Measurements from ENCODE around the gene ARHGAP18. TPM values are rescaled to one million over a fixed set of nuclear protein-coding genes. Genes with fewer than 3 reads are reported as not detected.

ARHGAP18 gene
- total RNA-seq, 1 donor from 2014 or later = 38.6 TPM

GRCh38 chr6:129617986-129618385 is 92.0 kb downstream of the ARHGAP18 start:
- H3K4me1 ChIP-seq (ENCODE audit: insufficient read depth, low read length) = peaks cover 6% of the 10 kb centered on the region
- no peaks in the 10 kb centered on the region for H3K9me3 Mint-ChIP-seq (ENCODE audit: unreplicated experiment)
- no peak overlapping the region for H3K4me3 Mint-ChIP-seq (ENCODE audit: unreplicated experiment)
- peak; percentile 38 for DNase-seq (ENCODE audit: low read depth)
- no peaks in the 10 kb centered on the region for H3K79me2 ChIP-seq (ENCODE audit: insufficient read depth, low read length)
- H3K4me1 Mint-ChIP-seq (ENCODE audit: low read depth, unreplicated experiment) = no peaks in the 10 kb centered on the region
- no peaks in the 10 kb centered on the region for H3K27me3 ChIP-seq (ENCODE audit: insufficient read depth, low read length)
- H3K9me3 ChIP-seq (ENCODE audit: insufficient read depth, low read depth, low read length) = no peaks in the 10 kb centered on the region
- H3K27ac Mint-ChIP-seq (ENCODE audit: unreplicated experiment) = no peak overlapping the region
- TF ChIP-seq, protein P1, sequence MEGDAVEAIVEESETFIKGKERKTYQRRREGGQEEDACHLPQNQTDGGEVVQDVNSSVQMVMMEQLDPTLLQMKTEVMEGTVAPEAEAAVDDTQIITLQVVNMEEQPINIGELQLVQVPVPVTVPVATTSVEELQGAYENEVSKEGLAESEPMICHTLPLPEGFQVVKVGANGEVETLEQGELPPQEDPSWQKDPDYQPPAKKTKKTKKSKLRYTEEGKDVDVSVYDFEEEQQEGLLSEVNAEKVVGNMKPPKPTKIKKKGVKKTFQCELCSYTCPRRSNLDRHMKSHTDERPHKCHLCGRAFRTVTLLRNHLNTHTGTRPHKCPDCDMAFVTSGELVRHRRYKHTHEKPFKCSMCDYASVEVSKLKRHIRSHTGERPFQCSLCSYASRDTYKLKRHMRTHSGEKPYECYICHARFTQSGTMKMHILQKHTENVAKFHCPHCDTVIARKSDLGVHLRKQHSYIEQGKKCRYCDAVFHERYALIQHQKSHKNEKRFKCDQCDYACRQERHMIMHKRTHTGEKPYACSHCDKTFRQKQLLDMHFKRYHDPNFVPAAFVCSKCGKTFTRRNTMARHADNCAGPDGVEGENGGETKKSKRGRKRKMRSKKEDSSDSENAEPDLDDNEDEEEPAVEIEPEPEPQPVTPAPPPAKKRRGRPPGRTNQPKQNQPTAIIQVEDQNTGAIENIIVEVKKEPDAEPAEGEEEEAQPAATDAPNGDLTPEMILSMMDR (IDR thresholded peaks at IDR 0.05; ENCODE audit: insufficient read depth, low read depth, low read length) = no peak
- no peak for TF ChIP-seq EZH2 (IDR thresholded peaks at IDR 0.05; ENCODE audit: insufficient read depth, low read length)
- peaks cover 13% of the 10 kb centered on the region for H3K36me3 Mint-ChIP-seq (ENCODE audit: low read depth, unreplicated experiment)
- H4K20me1 ChIP-seq (ENCODE audit: insufficient read depth, low read length) = no peaks in the 10 kb centered on the region
- peaks cover 14% of the 10 kb centered on the region for H3K36me3 ChIP-seq (ENCODE audit: insufficient read depth, low read length)
- no peak overlapping the region for H3K4me2 ChIP-seq (ENCODE audit: low read length)
- no peak for FAIRE-seq
- H3K27ac ChIP-seq (ENCODE audit: low read depth, low read length) = no peak overlapping the region
- H3K27me3 Mint-ChIP-seq (ENCODE audit: low read depth, unreplicated experiment) = no peaks in the 10 kb centered on the region
- no peak overlapping the region for H3K4me3 ChIP-seq (ENCODE audit: insufficient read depth, low read depth, low read length)
- no peak overlapping the region for H3K9ac ChIP-seq (ENCODE audit: low read length)
- H2AFZ ChIP-seq (ENCODE audit: low read depth, low read length) = no peak overlapping the region

- Histone ChIP-seq H3K36me3 (ENCODE audit: insufficient read depth, low read length) (peaks cover 6% of the 10 kb centered on the region), H3K4me1 (ENCODE audit: insufficient read depth, low read length) (peaks cover 6% of the 10 kb centered on the region), H3K4me3 (ENCODE audit: insufficient read depth, low read depth, low read length) (no peak overlapping the region), H3K9me3 (ENCODE audit: insufficient read depth, low read depth, low read length) (no peaks in the 10 kb centered on the region), H3K4me2 (ENCODE audit: low read length) (no peak overlapping the region), H3K27me3 (ENCODE audit: insufficient read depth, low read length) (no peaks in the 10 kb centered on the region), H3K9ac (ENCODE audit: low read length) (no peak overlapping the region), H3K79me2 (ENCODE audit: insufficient read depth, low read length) (no peaks in the 10 kb centered on the region), H3K27ac (ENCODE audit: low read depth, low read length) (no peak overlapping the region), H4K20me1 (ENCODE audit: insufficient read depth, low read length) (no peaks in the 10 kb centered on the region), H2AFZ (ENCODE audit: low read depth, low read length) (no peak overlapping the region)
- Mint-ChIP-seq H3K4me1 (ENCODE audit: low read depth, unreplicated experiment) (no peaks in the 10 kb centered on the region), H3K9me3 (ENCODE audit: unreplicated experiment) (no peaks in the 10 kb centered on the region), H3K4me3 (ENCODE audit: unreplicated experiment) (no peak overlapping the region), H3K27ac (ENCODE audit: unreplicated experiment) (no peak overlapping the region), H3K27me3 (ENCODE audit: low read depth, unreplicated experiment) (no peaks in the 10 kb centered on the region), H3K36me3 (ENCODE audit: low read depth, unreplicated experiment) (peaks cover 14% of the 10 kb centered on the region)
- FAIRE-seq = no peak
- no peak for DNase-seq (ENCODE audit: low read depth)
- TF ChIP-seq, protein P1 (IDR thresholded peaks at IDR 0.05; ENCODE audit: insufficient read depth, low read depth, low read length) = no peak
- TF ChIP-seq EZH2 (IDR thresholded peaks at IDR 0.05; ENCODE audit: insufficient read depth, low read length) = no peak
Observed at GRCh38 chr6:129615496-129615895, 94.5 kb downstream of the ARHGAP18 start.

DNA sequence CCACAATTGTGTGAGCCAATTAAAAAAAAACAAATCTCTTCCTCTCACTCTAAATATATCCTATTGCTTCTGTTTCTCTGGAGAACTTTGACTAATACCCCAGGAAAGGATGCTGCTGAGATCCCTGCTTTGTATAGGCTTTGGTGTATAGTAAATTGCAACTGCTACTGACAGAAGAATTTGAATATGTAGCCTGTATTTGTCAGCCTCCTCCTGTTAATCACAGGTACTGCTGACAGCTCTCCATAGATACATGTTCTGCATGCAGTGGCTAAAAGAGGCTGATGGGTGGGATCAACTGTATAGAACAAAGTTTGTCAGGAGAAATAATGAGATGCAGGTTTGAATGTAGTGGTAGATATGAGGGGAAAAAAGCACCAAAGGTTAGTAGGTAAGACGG is 95.0 kb downstream of the ARHGAP18 start:
- FAIRE-seq = no peak
- H3K4me3 Mint-ChIP-seq (ENCODE audit: unreplicated experiment) = no peak overlapping the region

More for the DNA sequence above, 95.0 kb downstream of the ARHGAP18 start:
- no peak for TF ChIP-seq EZH2 (IDR thresholded peaks at IDR 0.05; ENCODE audit: insufficient read depth, low read length)
- TF ChIP-seq, protein P1 (IDR thresholded peaks at IDR 0.05; ENCODE audit: insufficient read depth, low read depth, low read length) = no peak
- H3K4me1 ChIP-seq (ENCODE audit: insufficient read depth, low read length) = peaks cover 6% of the 10 kb centered on the region
- no peak overlapping the region for H3K9ac ChIP-seq (ENCODE audit: low read length)
- Mint-ChIP-seq H3K9me3 (ENCODE audit: unreplicated experiment) (no peaks in the 10 kb centered on the region), H3K4me1 (ENCODE audit: low read depth, unreplicated experiment) (no peaks in the 10 kb centered on the region), H3K36me3 (ENCODE audit: low read depth, unreplicated experiment) (peaks cover 17% of the 10 kb centered on the region), H3K27me3 (ENCODE audit: low read depth, unreplicated experiment) (no peaks in the 10 kb centered on the region), H3K27ac (ENCODE audit: unreplicated experiment) (no peak overlapping the region)
- H3K9me3 ChIP-seq (ENCODE audit: insufficient read depth, low read depth, low read length) = no peaks in the 10 kb centered on the region
- no peak overlapping the region for H3K4me2 ChIP-seq (ENCODE audit: low read length)
- H3K4me3 ChIP-seq (ENCODE audit: insufficient read depth, low read depth, low read length) = no peak overlapping the region
- no peaks in the 10 kb centered on the region for H4K20me1 ChIP-seq (ENCODE audit: insufficient read depth, low read length)
- no peaks in the 10 kb centered on the region for H3K27me3 ChIP-seq (ENCODE audit: insufficient read depth, low read length)
- no peaks in the 10 kb centered on the region for H3K79me2 ChIP-seq (ENCODE audit: insufficient read depth, low read length)
- DNase-seq (ENCODE audit: low read depth) = no peak
- peaks cover 9% of the 10 kb centered on the region for H3K36me3 ChIP-seq (ENCODE audit: insufficient read depth, low read length)
- no peak overlapping the region for H2AFZ ChIP-seq (ENCODE audit: low read depth, low read length)
- no peak overlapping the region for H3K27ac ChIP-seq (ENCODE audit: low read depth, low read length)
